Vagina (tissue), 2 donors: ENCODE measurements around the gene FAR2. TPM values are rescaled to one million over a fixed set of nuclear protein-coding genes. Genes with fewer than 3 reads are reported as not detected.

Experiments
- DNase-seq, 2 donors: peaks; one replicate each; pipeline ENCODE4 v3.0.0-alpha.2; 2017; ENCODE audit errors: extremely low spot score in 2 of 2
- H3K27ac ChIP-seq: fragments of 200-600 bp; sonication (generic); one replicate; pipeline ENCODE4 v1.5.1; 2019
- H3K27me3 ChIP-seq: fragments of 200-600 bp; sonication (generic); one replicate; pipeline ENCODE4 v1.5.1; 2019
- H3K36me3 ChIP-seq, 2 donors: fragments of 200-600 bp; sonication (generic); one replicate each; pipeline ENCODE4 v1.5.1; 2017 to 2019
- H3K4me1 ChIP-seq: fragments of 200-600 bp; sonication (generic); one replicate; pipeline ENCODE4 v1.5.1; 2019
- H3K4me3 ChIP-seq, 2 donors: fragments of 200-600 bp; sonication (generic); 1 replicate in 1 of 2; 2 replicates in 1 of 2; pipeline ENCODE4 v1.5.1; 2016 to 2019
- H3K9me3 ChIP-seq: fragments of 200-600 bp; sonication (generic); one replicate; pipeline ENCODE4 v1.5.1; 2019
- CTCF ChIP-seq, 3 experiments: fragments of 450-650 bp in 2 of 3; fragments of 200-600 bp in 1 of 3; sonication (generic) in 1 of 3; IDR thresholded peaks; one replicate each; pipeline ENCODE4 v1.5.1; 2017 to 2019; ENCODE audit warnings: antibody characterized with exemption in 3 of 3, mild to moderate bottlenecking in 2 of 3, moderate library complexity in 2 of 3
- POLR2A ChIP-seq, 2 donors: fragments of 450-650 bp; IDR thresholded peaks; one replicate each; pipeline ENCODE4 v1.6.1; 2017; ENCODE audit warnings: antibody characterized with exemption in 2 of 2, mild to moderate bottlenecking in 2 of 2, moderate library complexity in 2 of 2
- POLR2AphosphoS5 ChIP-seq, 2 donors: sonication (generic); formaldehyde crosslinking; IDR thresholded peaks; one replicate each; pipeline ENCODE4 v1.9.0; 2017; ENCODE audit warnings: antibody characterized with exemption in 2 of 2, mild to moderate bottlenecking in 2 of 2, low read depth in 1 of 2; ENCODE audit not compliant: insufficient read depth in 1 of 2
- intact Hi-C: fragments of 100-400 bp; cut with DNase I; formaldehyde crosslinking; loops from one replicate; pipeline ENCODE4 v1.15.1; 2023
- total RNA-seq: library from RNA; depleted of rRNA; stranded (reverse); fragments of >200 nt; gene quantifications from one replicate; pipeline ENCODE4 v1.2.3, GENCODE V29; 2016

FAR2 gene
- total RNA-seq, 1 donor from 2014 or later: 16.2 TPM

GRCh38 chr12:29147731-29148595, 1.1 kb upstream of the FAR2 start:
- Histone ChIP-seq H3K27me3 (no peaks in the 10 kb centered on the region), H3K4me3 (peak overlapping the region; percentile 66 to 70), H3K36me3 (no peaks in the 10 kb centered on the region), H3K27ac (peak overlapping the region; percentile 90), H3K4me1 (peaks cover 9% of the 10 kb centered on the region), H3K9me3 (no peaks in the 10 kb centered on the region)
- intact Hi-C loops: no loop called here
- no peak for TF ChIP-seq POLR2A (IDR thresholded peaks at IDR 0.05)
- peak in 1 of 2 donors; percentile 59 for TF ChIP-seq POLR2AphosphoS5 (IDR thresholded peaks at IDR 0.05; ENCODE audit: insufficient read depth in 1 of 2, low read depth in 1 of 2)
- no peak for TF ChIP-seq CTCF (IDR thresholded peaks at IDR 0.05)
- DNase-seq: no peak

- Histone ChIP-seq H3K9me3 (no peaks in the 10 kb centered on the region), H3K27ac (peak overlapping the region; percentile 90), H3K4me1 (peaks cover 9% of the 10 kb centered on the region), H3K4me3 (peak overlapping the region; percentile 66 to 70), H3K36me3 (no peaks in the 10 kb centered on the region), H3K27me3 (no peaks in the 10 kb centered on the region)
- TF ChIP-seq POLR2AphosphoS5 (IDR thresholded peaks at IDR 0.05; ENCODE audit: insufficient read depth in 1 of 2, low read depth in 1 of 2) (no peak), POLR2A (IDR thresholded peaks at IDR 0.05) (no peak), CTCF (IDR thresholded peaks at IDR 0.05) (no peak)
- intact Hi-C loops: no loop called here
- no peak for DNase-seq
Observed at GRCh38 chr12:29148596-29148910, 525 bp upstream of the FAR2 start.

- no peaks in the 10 kb centered on the region for H3K9me3 ChIP-seq
- no peak for TF ChIP-seq POLR2AphosphoS5 (IDR thresholded peaks at IDR 0.05; ENCODE audit: insufficient read depth in 1 of 2, low read depth in 1 of 2)
- no peak for TF ChIP-seq CTCF (IDR thresholded peaks at IDR 0.05)
- TF ChIP-seq POLR2A (IDR thresholded peaks at IDR 0.05): no peak
- peak overlapping the region; percentile 66 to 70 for H3K4me3 ChIP-seq
- H3K36me3 ChIP-seq: no peaks in the 10 kb centered on the region
- no peak for DNase-seq
- intact Hi-C loops: no loop called here
- H3K4me1 ChIP-seq: peaks cover 9% of the 10 kb centered on the region
- H3K27ac ChIP-seq: peak overlapping the region; percentile 90
- no peaks in the 10 kb centered on the region for H3K27me3 ChIP-seq
Observed at GRCh38 chr12:29149691-29150281, 708 bp downstream of the FAR2 start.

- no peaks in the 10 kb centered on the region for H3K36me3 ChIP-seq
- intact Hi-C loops: no loop called here
- H3K4me3 ChIP-seq: no peak overlapping the region
- no peak overlapping the region for H3K27ac ChIP-seq
- no peak for DNase-seq
- H3K9me3 ChIP-seq: no peaks in the 10 kb centered on the region
- peaks cover 9% of the 10 kb centered on the region for H3K4me1 ChIP-seq
- H3K27me3 ChIP-seq: no peaks in the 10 kb centered on the region
- TF ChIP-seq POLR2AphosphoS5 (IDR thresholded peaks at IDR 0.05; ENCODE audit: insufficient read depth in 1 of 2, low read depth in 1 of 2) (no peak), POLR2A (IDR thresholded peaks at IDR 0.05) (no peak), CTCF (IDR thresholded peaks at IDR 0.05) (no peak)
Observed at GRCh38 chr12:29150462-29150861, 1.4 kb downstream of the FAR2 start.
